Caco-2 (cell line): Measurements from ENCODE around the gene PLIN4. TPM values are rescaled to one million over a fixed set of nuclear protein-coding genes. Genes with fewer than 3 reads are reported as not detected.

Experiments used
- BruUV-seq: library from RNA; stranded (reverse); fragments of 400-500 nt; replicated peaks from 2 replicates; lab custom pipeline; 2021; lab: Mats Ljungman, UMichigan
- CTCF ChIA-PET: fragments of 300-600 bp; sonication (Branson Sonifier 250); formaldehyde crosslinking; loops from one replicate; lab custom pipeline; 2022; ENCODE audit warnings: antibody characterized with exemption; lab: Charles Lee
- POLR2A ChIA-PET: fragments of 300-600 bp; sonication (Branson Sonifier 250); formaldehyde crosslinking; loops from one replicate; lab custom pipeline; 2022; ENCODE audit warnings: antibody characterized with exemption; lab: Charles Lee
- DNase-seq, 2 experiments: peaks; one replicate each; pipeline versions ENCODE4 v3.0.0 to v3.0.0-alpha.2; 2020 to 2022
- H3K27me3 ChIP-seq: replicated peaks from 2 replicates; pipeline ENCODE4 v1.6.0; 2011; ENCODE audit warnings: low read length; ENCODE audit not compliant: control insufficient read depth, insufficient read depth
- H3K36me3 ChIP-seq: 2 replicates; pipeline ENCODE4 v1.5.1; 2011; ENCODE audit warnings: low read length; ENCODE audit not compliant: control insufficient read depth, insufficient read depth
- H3K4me1 ChIP-seq: fragments of 250-450 bp; sonication (Bioruptor Pico); 2 replicates; pipeline ENCODE4 v1.5.1; 2020; ENCODE audit warnings: mild to moderate bottlenecking
- H3K4me3 ChIP-seq: 2 replicates; pipeline ENCODE4 v1.5.1; 2011; ENCODE audit warnings: low read depth, mild to moderate bottlenecking, control low read depth, low read length
- H3K9me3 ChIP-seq: fragments of 250-450 bp; sonication (Bioruptor Pico); 2 replicates; pipeline ENCODE4 v1.5.1; 2020; ENCODE audit warnings: mild to moderate bottlenecking, moderate library complexity
- H3K27ac Mint-ChIP-seq: one replicate; pipeline ENCODE4 v1.8.0; 2022; ENCODE audit warnings: mixed read lengths; ENCODE audit not compliant: unreplicated experiment
- H3K27me3 Mint-ChIP-seq: one replicate; pipeline ENCODE4 v1.8.0; 2022; ENCODE audit warnings: mixed read lengths; ENCODE audit not compliant: insufficient read depth, unreplicated experiment
- H3K36me3 Mint-ChIP-seq: one replicate; pipeline ENCODE4 v1.8.0; 2022; ENCODE audit warnings: mild to moderate bottlenecking, mixed read lengths; ENCODE audit not compliant: insufficient read depth, unreplicated experiment
- H3K4me1 Mint-ChIP-seq: one replicate; pipeline ENCODE4 v1.8.0; 2022; ENCODE audit warnings: low read depth, mixed read lengths; ENCODE audit not compliant: unreplicated experiment
- H3K4me3 Mint-ChIP-seq: one replicate; pipeline ENCODE4 v1.8.0; 2022; ENCODE audit warnings: mild to moderate bottlenecking, moderate library complexity, mixed read lengths; ENCODE audit not compliant: unreplicated experiment
- H3K9me3 Mint-ChIP-seq: one replicate; pipeline ENCODE4 v1.8.0; 2022; ENCODE audit warnings: mixed read lengths; ENCODE audit not compliant: unreplicated experiment
- intact Hi-C: fragments of 100-400 bp; cut with micrococcal nuclease; formaldehyde crosslinking; loops from one replicate; pipeline ENCODE4 v1.10.0; 2022; ENCODE audit not compliant: unreplicated experiment
- total RNA-seq: library from RNA; stranded (reverse); gene quantifications from 2 replicates; pipeline ENCODE4 v1.2.3, GENCODE V29; 2022
- TF ChIP-seq, protein P1 (sequence below), 2 experiments: fragments of 200-600 bp in 1 of 2; IDR thresholded peaks; 1 replicate in 1 of 2; 2 replicates in 1 of 2; pipeline versions ENCODE4 v1.5.1 to v1.8.0; 2011 to 2022; ENCODE audit warnings: antibody characterized with exemption in 1 of 2, control low read depth in 1 of 2, inconsistent platforms in 1 of 2, low read depth in 1 of 2, low read length in 1 of 2, mild to moderate bottlenecking in 1 of 2, moderate library complexity in 1 of 2; ENCODE audit not compliant: insufficient read depth in 1 of 2, severe bottlenecking in 1 of 2, unreplicated experiment in 1 of 2

Gene PLIN4
- total RNA-seq, 1 experiment from 2014 or later, result 0.09 TPM

DNA sequence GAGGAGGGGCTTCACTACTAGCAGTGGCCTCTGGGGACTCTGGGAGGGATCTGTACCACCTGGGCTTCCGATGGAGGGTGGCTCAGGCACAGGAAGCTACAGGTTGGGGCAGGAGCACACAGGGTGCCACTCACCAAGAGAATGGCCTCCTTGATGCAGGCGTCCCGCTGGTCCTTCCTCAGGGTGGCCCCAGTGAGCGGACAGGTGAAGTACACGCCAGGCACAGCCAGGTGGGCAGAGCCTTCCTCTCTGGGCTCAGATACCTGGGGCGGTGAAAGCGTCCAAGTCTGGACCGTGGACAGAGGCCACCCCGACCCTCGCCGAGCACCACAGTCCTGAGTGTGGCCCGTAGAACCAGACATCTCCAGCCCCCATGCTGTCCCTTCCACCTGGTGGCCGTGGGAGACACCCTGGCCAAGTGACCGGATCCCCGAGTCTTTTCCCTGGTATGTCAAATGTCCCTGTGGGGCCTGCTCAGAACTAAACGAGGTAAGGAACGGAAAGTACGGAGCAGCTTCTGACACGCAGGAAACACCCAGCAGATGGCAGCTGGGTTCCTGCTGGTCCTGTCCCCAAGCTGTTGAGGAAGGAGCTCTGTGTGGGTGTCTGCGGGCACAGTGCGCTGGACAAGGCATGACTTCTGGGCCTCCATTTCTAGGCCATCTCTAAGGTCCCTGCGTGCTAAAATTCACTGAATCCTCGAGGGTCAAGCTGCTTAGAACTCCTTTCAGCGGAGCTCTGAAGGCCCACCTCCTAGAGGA lies 65.9 kb downstream of the PLIN4 start:
- ChIA-PET POLR2A (no interaction called here), CTCF (interaction anchor here (0.7 kb wide), 1 partner anchor 19 kb away, joined by 3 read pairs; the partner anchor contains the start of gene HDGFL2)
- Histone ChIP-seq H3K9me3 (no peaks in the 10 kb centered on the region), H3K27me3 (no peaks in the 10 kb centered on the region), H3K4me3 (no peak overlapping the region), H3K36me3 (peaks cover 2% of the 10 kb centered on the region), H3K4me1 (0 out of 2 replicates have a peak, but pooled peaks cover 4% of the 10 kb centered on the region)
- TF ChIP-seq, protein P1, sequence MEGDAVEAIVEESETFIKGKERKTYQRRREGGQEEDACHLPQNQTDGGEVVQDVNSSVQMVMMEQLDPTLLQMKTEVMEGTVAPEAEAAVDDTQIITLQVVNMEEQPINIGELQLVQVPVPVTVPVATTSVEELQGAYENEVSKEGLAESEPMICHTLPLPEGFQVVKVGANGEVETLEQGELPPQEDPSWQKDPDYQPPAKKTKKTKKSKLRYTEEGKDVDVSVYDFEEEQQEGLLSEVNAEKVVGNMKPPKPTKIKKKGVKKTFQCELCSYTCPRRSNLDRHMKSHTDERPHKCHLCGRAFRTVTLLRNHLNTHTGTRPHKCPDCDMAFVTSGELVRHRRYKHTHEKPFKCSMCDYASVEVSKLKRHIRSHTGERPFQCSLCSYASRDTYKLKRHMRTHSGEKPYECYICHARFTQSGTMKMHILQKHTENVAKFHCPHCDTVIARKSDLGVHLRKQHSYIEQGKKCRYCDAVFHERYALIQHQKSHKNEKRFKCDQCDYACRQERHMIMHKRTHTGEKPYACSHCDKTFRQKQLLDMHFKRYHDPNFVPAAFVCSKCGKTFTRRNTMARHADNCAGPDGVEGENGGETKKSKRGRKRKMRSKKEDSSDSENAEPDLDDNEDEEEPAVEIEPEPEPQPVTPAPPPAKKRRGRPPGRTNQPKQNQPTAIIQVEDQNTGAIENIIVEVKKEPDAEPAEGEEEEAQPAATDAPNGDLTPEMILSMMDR (IDR thresholded peaks at IDR 0.05; ENCODE audit: insufficient read depth in 1 of 2, low read depth in 1 of 2, low read length in 1 of 2, severe bottlenecking in 1 of 2, unreplicated experiment in 1 of 2), result no peak
- DNase-seq, result no peak
- intact Hi-C loops, result no loop called here
- Mint-ChIP-seq H3K4me3 (no peak overlapping the region), H3K27me3 (no peaks in the 10 kb centered on the region), H3K4me1 (peaks cover 10% of the 10 kb centered on the region), H3K27ac (no peak overlapping the region), H3K9me3 (no peaks in the 10 kb centered on the region), H3K36me3 (peaks cover 59% of the 10 kb centered on the region)
- no TSS peak for BruUV-seq

Other genes with a start within 250 kb of the PLIN4 start
- gene SHD, start 239.2 kb downstream of the PLIN4 start, total RNA-seq, result 1.4 and 3.5 TPM in 2 replicates
- gene TMIGD2, start 216.1 kb downstream of the PLIN4 start, total RNA-seq, result not detected in 2 replicates
- gene FSD1, start 213.9 kb downstream of the PLIN4 start, total RNA-seq, result 9.0 and 15.6 TPM in 2 replicates
- 70.7 and 71.6 TPM in 2 replicates for gene STAP2, start 179.7 kb downstream of the PLIN4 start, total RNA-seq
- gene MPND, start 174.9 kb downstream of the PLIN4 start, total RNA-seq, result 34.9 and 35.7 TPM in 2 replicates
- 91.3 and 91.5 TPM in 2 replicates for gene SH3GL1, start 117.9 kb downstream of the PLIN4 start, total RNA-seq
- gene CHAF1A, start 115.8 kb downstream of the PLIN4 start, total RNA-seq, result 53.9 and 63.1 TPM in 2 replicates
- 42.1 and 42.9 TPM in 2 replicates for gene UBXN6, start 60.7 kb downstream of the PLIN4 start, total RNA-seq
- gene HDGFL2, start 46.2 kb downstream of the PLIN4 start, total RNA-seq, result 65.7 and 70.8 TPM in 2 replicates
- gene PLIN5, start 16.7 kb upstream of the PLIN4 start, total RNA-seq, result 0.73 and 0.84 TPM in 2 replicates
- 0.32 and 0.61 TPM in 2 replicates for gene LRG1, start 21.6 kb upstream of the PLIN4 start, total RNA-seq
- gene SEMA6B, start 41.2 kb upstream of the PLIN4 start, total RNA-seq, result 0.39 and 0.44 TPM in 2 replicates
- gene TNFAIP8L1, start 121.0 kb upstream of the PLIN4 start, total RNA-seq, result 19.6 and 21.8 TPM in 2 replicates
- 106 and 109 TPM in 2 replicates for gene MYDGF, start 151.9 kb upstream of the PLIN4 start, total RNA-seq
- gene DPP9, start 205.4 kb upstream of the PLIN4 start, total RNA-seq, result 63.2 and 71.4 TPM in 2 replicates